PFSK-1 (cell line): ENCODE measurements around the gene MTHFSD.

ENCODE experiments used
- FOXP2 ChIP-seq: optimal IDR thresholded peaks from 2 replicates; pipeline ENCODE3; 2011; ENCODE audit warnings: borderline replicate concordance, control low read depth, inconsistent platforms; ENCODE audit not compliant: insufficient read depth; ENCODE audit errors: extremely low read length, extremely low read depth
- POLR2AphosphoS5 ChIP-seq: IDR thresholded peaks from 2 replicates; pipeline ENCODE4 v1.6.1; 2012; ENCODE audit warnings: low read depth, mild to moderate bottlenecking, control low read depth, low read length, moderate library complexity
- SIN3A ChIP-seq: IDR thresholded peaks from 2 replicates; pipeline ENCODE4 v1.6.1; 2012; ENCODE audit warnings: mild to moderate bottlenecking, low read length, moderate library complexity, borderline replicate concordance; ENCODE audit not compliant: insufficient read depth
- TF ChIP-seq, protein P1 (sequence below), 2 experiments: IDR thresholded peaks; 2 replicates each; pipeline versions ENCODE4 v1.6.1 to v1.8.0; 2011 to 2012; ENCODE audit warnings: low read depth in 2 of 2, low read length in 2 of 2, control low read depth in 1 of 2, inconsistent platforms in 1 of 2, mild to moderate bottlenecking in 1 of 2, moderate library complexity in 1 of 2; ENCODE audit not compliant: insufficient read depth in 1 of 2

DNA sequence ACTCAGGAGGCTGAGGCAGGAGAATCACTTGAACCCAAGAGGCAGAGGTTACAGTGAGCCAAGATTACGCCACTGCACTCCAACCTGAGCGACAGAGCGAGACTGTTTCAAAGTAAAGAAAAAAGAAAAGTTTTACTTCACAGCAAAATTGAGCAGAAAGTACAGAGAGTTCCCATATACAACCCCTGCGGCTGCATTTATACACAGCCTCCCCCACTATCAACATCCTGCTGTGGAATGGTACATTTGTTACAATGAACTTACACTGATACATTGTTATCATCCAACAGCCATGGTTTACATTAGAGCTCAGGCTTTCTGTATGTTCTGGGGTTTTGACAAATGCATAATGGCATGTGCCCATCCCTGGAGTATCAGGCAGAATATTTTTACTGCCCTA lies 2.6 kb upstream of the MTHFSD start:
- TF ChIP-seq, protein P1, sequence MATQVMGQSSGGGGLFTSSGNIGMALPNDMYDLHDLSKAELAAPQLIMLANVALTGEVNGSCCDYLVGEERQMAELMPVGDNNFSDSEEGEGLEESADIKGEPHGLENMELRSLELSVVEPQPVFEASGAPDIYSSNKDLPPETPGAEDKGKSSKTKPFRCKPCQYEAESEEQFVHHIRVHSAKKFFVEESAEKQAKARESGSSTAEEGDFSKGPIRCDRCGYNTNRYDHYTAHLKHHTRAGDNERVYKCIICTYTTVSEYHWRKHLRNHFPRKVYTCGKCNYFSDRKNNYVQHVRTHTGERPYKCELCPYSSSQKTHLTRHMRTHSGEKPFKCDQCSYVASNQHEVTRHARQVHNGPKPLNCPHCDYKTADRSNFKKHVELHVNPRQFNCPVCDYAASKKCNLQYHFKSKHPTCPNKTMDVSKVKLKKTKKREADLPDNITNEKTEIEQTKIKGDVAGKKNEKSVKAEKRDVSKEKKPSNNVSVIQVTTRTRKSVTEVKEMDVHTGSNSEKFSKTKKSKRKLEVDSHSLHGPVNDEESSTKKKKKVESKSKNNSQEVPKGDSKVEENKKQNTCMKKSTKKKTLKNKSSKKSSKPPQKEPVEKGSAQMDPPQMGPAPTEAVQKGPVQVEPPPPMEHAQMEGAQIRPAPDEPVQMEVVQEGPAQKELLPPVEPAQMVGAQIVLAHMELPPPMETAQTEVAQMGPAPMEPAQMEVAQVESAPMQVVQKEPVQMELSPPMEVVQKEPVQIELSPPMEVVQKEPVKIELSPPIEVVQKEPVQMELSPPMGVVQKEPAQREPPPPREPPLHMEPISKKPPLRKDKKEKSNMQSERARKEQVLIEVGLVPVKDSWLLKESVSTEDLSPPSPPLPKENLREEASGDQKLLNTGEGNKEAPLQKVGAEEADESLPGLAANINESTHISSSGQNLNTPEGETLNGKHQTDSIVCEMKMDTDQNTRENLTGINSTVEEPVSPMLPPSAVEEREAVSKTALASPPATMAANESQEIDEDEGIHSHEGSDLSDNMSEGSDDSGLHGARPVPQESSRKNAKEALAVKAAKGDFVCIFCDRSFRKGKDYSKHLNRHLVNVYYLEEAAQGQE (IDR thresholded peaks at IDR 0.05; ENCODE audit: insufficient read depth in 1 of 2, low read depth in 2 of 2, low read length in 2 of 2) = no peak
- no peak for TF ChIP-seq POLR2AphosphoS5
- no peak for TF ChIP-seq SIN3A
- TF ChIP-seq FOXP2 = no peak
